Thyroid gland (tissue), 4 donors: ENCODE measurements around the gene MAGOH.

Experiments
- CTCF ChIP-seq, 6 experiments: fragments of 200-600 bp in 3 of 6; fragments of 450-650 bp in 3 of 6; sonication (generic) in 3 of 6; IDR thresholded peaks; one replicate each; pipeline ENCODE4 v1.5.1; 2016 to 2019; ENCODE audit warnings: antibody characterized with exemption in 6 of 6, mild to moderate bottlenecking in 2 of 6, inconsistent platforms in 1 of 6, moderate library complexity in 1 of 6
- POLR2A ChIP-seq, 2 donors: fragments of 450-650 bp; IDR thresholded peaks; one replicate each; pipeline ENCODE4 v1.6.1; 2017; ENCODE audit warnings: antibody characterized with exemption in 2 of 2, mild to moderate bottlenecking in 2 of 2, moderate library complexity in 1 of 2

GRCh38 chr1:53276153-53276901 lies 38.0 kb upstream of the MAGOH start:
- no peak for TF ChIP-seq POLR2A (IDR thresholded peaks at IDR 0.05)
- TF ChIP-seq CTCF (IDR thresholded peaks at IDR 0.05): no peak
